Liver (tissue), 9 donors: ENCODE measurements around the gene CXXC5. TPM values are rescaled to one million over a fixed set of nuclear protein-coding genes. Genes with fewer than 3 reads are reported as not detected.

ENCODE experiments used
- DNase-seq: peaks from one replicate; pipeline ENCODE4 v3.0.0-alpha.2; 2017; ENCODE audit warnings: low spot score
- H3K27ac ChIP-seq, 2 donors: one replicate each; pipeline ENCODE4 v1.7.0; 2013; ENCODE audit warnings: inconsistent platforms in 2 of 2, low read length in 2 of 2, control low read depth in 1 of 2, low read depth in 1 of 2, mild to moderate bottlenecking in 1 of 2
- H3K27me3 ChIP-seq, 4 donors: one replicate each; pipeline versions ENCODE4 v1.6.1 to v1.7.0; 2013; ENCODE audit warnings: low read length in 3 of 4, inconsistent platforms in 1 of 4, mild to moderate bottlenecking in 1 of 4, moderate library complexity in 1 of 4; ENCODE audit not compliant: control insufficient read depth in 4 of 4, insufficient read depth in 4 of 4
- H3K36me3 ChIP-seq, 4 donors: one replicate each; pipeline versions ENCODE4 v1.6.1 to v1.7.0; 2013; ENCODE audit warnings: low read length in 3 of 4, mild to moderate bottlenecking in 3 of 4, low read depth in 1 of 4, moderate library complexity in 1 of 4; ENCODE audit not compliant: control insufficient read depth in 4 of 4, insufficient read depth in 3 of 4
- H3K4me1 ChIP-seq, 4 donors: one replicate each; pipeline versions ENCODE4 v1.6.1 to v1.7.0; 2013; ENCODE audit warnings: low read length in 3 of 4, mild to moderate bottlenecking in 3 of 4, moderate library complexity in 1 of 4; ENCODE audit not compliant: control insufficient read depth in 4 of 4, insufficient read depth in 4 of 4
- H3K4me3 ChIP-seq, 3 donors: one replicate each; pipeline versions ENCODE4 v1.6.1 to v1.7.0; 2013; ENCODE audit warnings: low read length in 3 of 3, control low read depth in 1 of 3, low read depth in 1 of 3, mild to moderate bottlenecking in 1 of 3
- H3K9ac ChIP-seq, 2 donors: one replicate each; pipeline ENCODE4 v1.7.0; 2013; ENCODE audit warnings: low read length in 2 of 2, mild to moderate bottlenecking in 2 of 2, moderate library complexity in 2 of 2, control low read depth in 1 of 2, low read depth in 1 of 2
- H3K9me3 ChIP-seq, 4 donors: one replicate each; pipeline versions ENCODE4 v1.6.1 to v1.7.0; 2013; ENCODE audit warnings: low read length in 3 of 4; ENCODE audit not compliant: control insufficient read depth in 4 of 4
- ATF3 ChIP-seq: IDR thresholded peaks from 2 replicates; pipeline ENCODE4 v1.6.1; 2016; ENCODE audit warnings: antibody characterized with exemption
- CTCF ChIP-seq: fragments of 150-350 bp; IDR thresholded peaks from 2 replicates; pipeline ENCODE4 v1.5.1; 2017; ENCODE audit warnings: improper control_type of control experiment, low read depth, low read length; ENCODE audit not compliant: missing input control
- EGR1 ChIP-seq, 2 donors: IDR thresholded peaks; 2 replicates each; pipeline ENCODE4 v1.6.1; 2016 to 2018; ENCODE audit warnings: antibody characterized with exemption in 2 of 2, low read depth in 2 of 2
- FOXA1 ChIP-seq: IDR thresholded peaks from 2 replicates; pipeline ENCODE4 v1.6.1; 2016; ENCODE audit warnings: antibody characterized with exemption
- FOXA2 ChIP-seq: IDR thresholded peaks from 2 replicates; pipeline ENCODE4 v1.6.1; 2016; ENCODE audit warnings: antibody characterized with exemption
- GABPA ChIP-seq, 2 donors: IDR thresholded peaks in 1 of 2; conservative IDR thresholded peaks in 1 of 2; 2 replicates each; pipeline ENCODE4 v1.6.1; 2016; ENCODE audit warnings: antibody characterized with exemption in 2 of 2, mild to moderate bottlenecking in 1 of 2, moderate library complexity in 1 of 2
- HNF4A ChIP-seq, 2 donors: conservative IDR thresholded peaks; 2 replicates each; pipeline ENCODE4 v1.6.1; 2016; ENCODE audit warnings: antibody characterized with exemption in 2 of 2, mild to moderate bottlenecking in 2 of 2
- HNF4G ChIP-seq: IDR thresholded peaks from 2 replicates; pipeline ENCODE4 v1.6.1; 2016; ENCODE audit warnings: antibody characterized with exemption
- JUND ChIP-seq, 2 donors: IDR thresholded peaks; 2 replicates each; pipeline ENCODE4 v1.6.1; 2016; ENCODE audit warnings: antibody characterized with exemption in 2 of 2
- MAX ChIP-seq: IDR thresholded peaks from 2 replicates; pipeline ENCODE4 v1.6.1; 2016; ENCODE audit warnings: antibody characterized with exemption
- NR2F2 ChIP-seq: IDR thresholded peaks from 2 replicates; pipeline ENCODE4 v1.6.1; 2016; ENCODE audit warnings: antibody characterized with exemption
- RAD21 ChIP-seq, 2 donors: IDR thresholded peaks; 2 replicates each; pipeline ENCODE4 v1.6.1; 2016; ENCODE audit warnings: antibody characterized with exemption in 2 of 2, mild to moderate bottlenecking in 2 of 2
- REST ChIP-seq: IDR thresholded peaks from 2 replicates; pipeline ENCODE4 v1.6.1; 2016; ENCODE audit warnings: antibody characterized with exemption, mild to moderate bottlenecking
- RXRA ChIP-seq, 2 donors: IDR thresholded peaks; 2 replicates each; pipeline ENCODE4 v1.6.1; 2017 to 2018; ENCODE audit warnings: antibody characterized with exemption in 2 of 2, mild to moderate bottlenecking in 1 of 2
- SP1 ChIP-seq: IDR thresholded peaks from 2 replicates; pipeline ENCODE4 v1.6.1; 2018; ENCODE audit warnings: antibody characterized with exemption, mild to moderate bottlenecking
- TAF1 ChIP-seq: conservative IDR thresholded peaks from 2 replicates; pipeline ENCODE4 v1.6.1; 2016; ENCODE audit warnings: antibody characterized with exemption, mild to moderate bottlenecking
- YY1 ChIP-seq: IDR thresholded peaks from 2 replicates; pipeline ENCODE4 v1.6.1; 2016; ENCODE audit warnings: antibody characterized with exemption, mild to moderate bottlenecking
- ZBTB33 ChIP-seq: IDR thresholded peaks from 2 replicates; pipeline ENCODE4 v1.6.1; 2016; ENCODE audit warnings: antibody characterized with exemption
- WGBS: extraction: QIAGEN DNeasy Blood & Tissue Kit; methylation state at CpG from one replicate; pipeline ENCODE4 v1.1.7; 2013; 5-methylcytosine and 5-hydroxymethylcytosine counted together
- polyA plus RNA-seq, 2 donors: library from polyadenylated mRNA; stranded (reverse) in 1 of 2; unstranded in 1 of 2; fragments of 200-250 nt in 1 of 2; fragments of >200 nt in 1 of 2; fragmentation: Nextera tagmentation in 1 of 2; extraction: Ambion mirVana in 1 of 2; gene quantifications; one replicate each; pipeline versions ENCODE4 v1.2.1 to v1.2.3, GENCODE V29; 2013 to 2015
- total RNA-seq, 2 donors: library from RNA; depleted of rRNA; stranded (reverse); fragments of >200 nt; gene quantifications; one replicate each; pipeline ENCODE4 v1.2.3, GENCODE V29; 2014
- donor health status: healthy.
- donor health status: healthy.
- donor health status: healthy.
- donor health status: healthy.
- donor health status: healthy.

Gene CXXC5
- total and polyA plus RNA-seq, 4 donors = 40.6 to 78.6 (median 64.5) TPM

- TF ChIP-seq HNF4A (conservative IDR thresholded peaks at IDR 0.05) (no peak), JUND (IDR thresholded peaks at IDR 0.05) (no peak), SP1 (no peak), CTCF (no peak), ZBTB33 (no peak), GABPA (IDR thresholded peaks at IDR 0.05 in 1 of 2, conservative IDR thresholded peaks at IDR 0.05 in 1 of 2) (no peak), ATF3 (no peak), MAX (no peak), REST (no peak), NR2F2 (no peak), YY1 (no peak), HNF4G (no peak), TAF1 (no peak), RXRA (IDR thresholded peaks at IDR 0.05) (no peak), EGR1 (IDR thresholded peaks at IDR 0.05; ENCODE audit: low read depth in 2 of 2) (no peak), FOXA1 (no peak), FOXA2 (no peak), RAD21 (IDR thresholded peaks at IDR 0.05) (no peak)
- Histone ChIP-seq H3K27me3 (no peaks in the 10 kb centered on the region), H3K36me3 (peaks cover 13 to 24% (median 17%) of the 10 kb centered on the region in 4 donors), H3K4me1 (peaks cover 17 to 73% (median 59%) of the 10 kb centered on the region in 4 donors), H3K4me3 (no peak overlapping the region), H3K9ac (no peak overlapping the region), H3K9me3 (no peaks in the 10 kb centered on the region), H3K27ac (no peak overlapping the region)
- WGBS = 87% methylated on average over 17 of the region's 17 CpGs
- no peak for DNase-seq
Measured at GRCh38 chr5:139678751-139679750, 30.9 kb downstream of the CXXC5 start.
